GM21717 (cell line): ENCODE measurements around the gene CACNA1G.

ENCODE experiments used
- ATAC-seq: cut with Tn5 transposase; IDR thresholded peaks from one replicate; pipeline ENCODE4 v1.9.1; 2021; ENCODE audit warnings: mild to moderate bottlenecking, moderate library complexity; ENCODE audit not compliant: unreplicated experiment

CACNA1G gene

DNA sequence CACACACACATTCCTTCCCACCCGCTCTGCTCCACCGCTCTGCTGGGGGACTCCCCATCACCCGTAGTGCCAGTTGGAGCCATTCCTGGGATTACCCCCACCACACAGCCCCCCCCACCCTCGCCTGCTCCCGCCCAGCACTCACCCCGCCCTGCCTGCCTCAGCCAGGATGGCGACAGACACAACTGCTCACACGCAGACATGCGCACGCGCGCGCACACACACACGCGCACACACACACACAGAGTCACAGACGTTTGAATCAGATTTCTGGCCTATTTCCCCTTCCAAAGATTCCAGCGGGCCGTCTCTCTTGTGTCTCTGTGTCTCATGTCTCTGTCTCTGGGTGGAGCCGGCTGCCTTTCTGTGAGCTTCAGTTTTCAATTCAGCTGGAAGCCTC, 4.4 kb downstream of the CACNA1G start:
- no peak for ATAC-seq

DNA sequence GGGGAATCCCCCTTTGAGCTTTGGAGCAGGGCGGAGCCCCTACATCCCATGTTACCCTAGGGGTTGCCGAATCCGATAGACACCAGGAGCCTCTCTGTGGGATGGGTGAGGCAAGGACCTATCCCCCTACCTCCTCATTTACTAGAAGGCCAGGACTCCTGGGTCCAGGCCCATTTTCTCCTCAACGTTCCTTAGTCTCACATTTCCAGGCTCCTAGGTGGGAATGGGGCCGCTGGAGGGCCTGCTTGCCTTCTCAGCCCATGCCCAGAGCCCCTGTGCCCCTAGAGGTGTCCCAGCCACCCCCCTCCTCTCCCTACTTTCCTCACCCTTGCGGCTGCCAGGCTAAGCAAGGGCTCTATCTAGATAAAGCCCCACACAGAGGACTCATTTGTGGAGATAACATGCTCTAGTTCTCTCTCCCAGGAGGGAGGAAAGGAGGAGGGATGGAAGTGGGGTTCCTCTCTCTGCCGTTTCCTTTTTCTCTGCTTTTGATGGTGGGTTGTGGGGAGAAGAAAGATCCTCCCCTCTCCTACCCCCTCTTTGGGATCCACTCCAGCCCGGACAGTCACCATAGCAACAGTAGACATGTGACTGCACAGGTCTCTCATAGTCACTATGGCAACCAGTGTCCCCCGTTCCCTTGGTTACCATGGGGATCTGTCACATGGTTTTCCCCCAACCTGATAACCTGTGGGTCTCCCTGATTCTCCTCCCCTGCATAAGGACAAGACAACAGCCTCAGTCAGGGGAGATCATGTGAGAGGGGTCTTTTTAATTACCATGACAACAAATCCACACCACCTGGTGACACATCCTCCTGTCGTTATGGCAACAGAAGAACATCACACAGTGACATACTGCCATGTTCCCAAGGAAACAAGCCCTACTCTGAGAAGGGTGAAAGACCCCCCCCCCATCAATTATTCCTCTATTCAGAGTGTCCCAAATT, 5.2 kb downstream of the CACNA1G start:
- no peak for ATAC-seq

GRCh38 chr17:50566886-50567285, 6.4 kb downstream of the CACNA1G start:
- no peak for ATAC-seq

- ATAC-seq = no peak
These were observed 8.1 kb downstream of the CACNA1G start for GRCh38 chr17:50568659-50569058.

DNA sequence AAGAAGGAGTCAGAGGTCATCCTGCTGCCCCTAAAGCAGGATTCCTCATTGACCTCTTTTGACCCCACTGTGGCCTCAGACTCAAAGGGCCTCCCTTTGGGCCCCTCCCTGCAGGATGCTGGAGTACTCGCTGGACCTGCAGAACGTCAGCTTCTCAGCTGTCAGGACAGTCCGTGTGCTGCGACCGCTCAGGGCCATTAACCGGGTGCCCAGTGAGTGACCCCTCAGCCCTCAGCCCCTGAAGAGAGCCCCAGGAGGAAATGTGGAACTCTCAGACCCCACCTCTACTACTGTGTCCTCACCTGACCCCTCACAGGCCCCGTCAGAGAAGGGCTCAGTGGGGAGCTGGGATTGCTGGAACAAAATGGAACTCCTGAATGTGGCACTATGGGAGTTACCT, 9.1 kb downstream of the CACNA1G start:
- ATAC-seq = no peak

GRCh38 chr17:50570032-50570431, 9.5 kb downstream of the CACNA1G start:
- no peak for ATAC-seq

DNA sequence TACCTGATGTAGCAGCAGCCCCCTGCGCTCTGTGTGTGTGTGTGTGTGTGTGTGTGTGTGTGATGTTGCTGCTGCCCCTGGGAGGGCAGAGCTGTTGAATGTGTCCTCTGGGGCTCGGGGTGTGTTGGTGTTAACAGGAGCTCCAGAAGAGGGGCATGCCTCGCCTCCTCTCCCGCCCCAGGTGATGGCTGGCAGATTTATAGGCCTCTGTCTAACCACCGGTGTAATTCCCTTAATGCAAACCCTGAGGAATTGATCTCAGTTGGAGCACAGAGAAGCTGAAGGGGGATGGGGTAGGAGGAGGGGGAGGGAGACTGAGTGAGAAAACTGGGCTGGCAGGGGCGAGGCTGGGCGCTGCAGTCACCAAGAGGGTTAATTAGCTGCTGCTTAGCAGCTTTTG, 10.0 kb downstream of the CACNA1G start:
- ATAC-seq = no peak

GRCh38 chr17:50571681-50572080, 11.2 kb downstream of the CACNA1G start:
- ATAC-seq = no peak

DNA sequence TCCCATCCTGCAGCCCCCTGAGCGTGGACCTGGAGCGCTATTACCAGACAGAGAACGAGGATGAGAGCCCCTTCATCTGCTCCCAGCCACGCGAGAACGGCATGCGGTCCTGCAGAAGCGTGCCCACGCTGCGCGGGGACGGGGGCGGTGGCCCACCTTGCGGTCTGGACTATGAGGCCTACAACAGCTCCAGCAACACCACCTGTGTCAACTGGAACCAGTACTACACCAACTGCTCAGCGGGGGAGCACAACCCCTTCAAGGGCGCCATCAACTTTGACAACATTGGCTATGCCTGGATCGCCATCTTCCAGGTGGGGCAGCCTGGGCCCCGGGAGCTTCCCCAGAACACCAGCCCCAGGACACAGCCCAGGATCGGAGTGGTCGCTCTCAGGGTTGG, 12.0 kb downstream of the CACNA1G start:
- ATAC-seq = no peak

DNA sequence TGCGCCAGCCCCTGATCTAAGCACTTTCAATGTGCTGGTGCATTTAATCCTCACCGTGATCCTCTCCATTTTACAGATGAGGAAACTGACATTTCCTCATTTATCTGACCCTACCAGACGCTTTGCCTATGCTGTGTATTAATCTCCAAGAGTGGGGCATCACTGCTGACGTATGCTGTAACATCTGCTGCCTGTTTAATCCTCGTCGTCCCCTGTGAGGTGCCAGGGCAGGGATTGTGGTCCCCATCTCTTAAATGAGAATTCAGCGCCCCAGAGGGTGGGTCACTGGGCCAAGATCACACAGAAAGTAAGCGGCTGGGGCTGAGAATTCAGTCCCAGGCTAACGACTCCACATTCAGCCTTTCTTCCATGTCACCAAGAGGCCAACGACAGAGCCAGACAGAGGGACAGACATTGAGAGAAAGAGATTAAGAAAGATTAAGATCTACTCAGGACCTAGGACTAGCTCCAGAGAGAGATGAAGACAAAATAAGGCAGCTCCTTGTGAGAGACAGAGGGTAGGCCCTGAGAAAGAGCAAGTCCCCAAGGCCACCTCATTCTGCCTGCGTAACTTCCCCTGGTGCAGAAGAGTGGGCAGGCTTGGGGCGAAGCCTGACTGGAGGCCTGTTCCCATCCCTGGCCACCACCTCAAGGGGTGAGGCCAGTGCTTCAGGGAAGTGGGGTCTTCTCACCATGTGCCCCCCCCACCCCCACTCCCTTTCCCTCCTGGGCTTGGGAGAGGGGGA, 13.5 kb downstream of the CACNA1G start:
- ATAC-seq = no peak

GRCh38 chr17:50575581-50576210, 15.2 kb downstream of the CACNA1G start:
- ATAC-seq = no peak

DNA sequence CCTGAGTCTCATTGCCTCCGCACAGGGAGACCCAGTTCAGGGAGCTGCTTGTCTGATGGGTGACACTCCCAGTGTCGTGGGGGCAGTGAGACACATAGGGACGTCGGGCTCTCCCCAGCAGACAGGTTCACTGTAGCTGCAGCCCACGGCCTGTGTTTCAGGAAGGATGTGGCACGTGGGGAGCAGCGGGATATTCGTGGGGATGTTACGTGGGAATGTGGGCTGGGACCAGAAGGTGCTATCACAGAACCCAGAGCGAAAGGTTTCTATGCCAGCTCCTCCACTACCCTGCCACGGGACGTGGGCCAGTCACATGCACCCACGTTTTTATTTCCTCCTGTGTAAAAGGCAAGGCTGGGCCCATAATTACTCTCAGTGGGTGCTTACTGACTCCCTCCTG, 16.3 kb downstream of the CACNA1G start:
- ATAC-seq = no peak

DNA sequence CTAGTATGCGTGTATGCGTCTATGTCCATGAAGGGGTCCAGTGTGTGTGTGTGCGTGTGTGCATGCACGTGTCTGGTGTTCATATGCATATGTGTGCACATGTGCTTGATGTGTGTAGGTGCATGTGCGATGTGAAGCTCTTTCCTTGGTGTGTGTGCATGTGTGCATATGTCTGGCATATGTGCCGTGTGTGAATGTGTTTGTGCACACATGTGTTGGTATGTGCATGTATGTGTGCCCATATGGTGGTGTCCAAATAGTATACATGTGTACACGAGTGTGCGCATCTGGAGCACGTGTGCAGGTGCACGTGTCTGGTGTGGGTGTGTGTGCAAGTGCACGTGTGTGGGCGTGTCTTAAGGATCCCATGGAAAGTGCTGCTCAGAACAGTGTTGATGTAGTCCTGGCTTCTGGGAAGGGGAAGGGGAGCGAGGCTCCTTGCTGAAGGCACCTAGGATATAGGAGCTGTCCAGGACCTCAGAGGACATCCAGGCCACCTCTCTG, 17.0 kb downstream of the CACNA1G start:
- ATAC-seq = no peak

- no peak for ATAC-seq
These were observed 17.7 kb downstream of the CACNA1G start for GRCh38 chr17:50578173-50578572.

GRCh38 chr17:50579399-50579798, 18.9 kb downstream of the CACNA1G start:
- no peak for ATAC-seq

DNA sequence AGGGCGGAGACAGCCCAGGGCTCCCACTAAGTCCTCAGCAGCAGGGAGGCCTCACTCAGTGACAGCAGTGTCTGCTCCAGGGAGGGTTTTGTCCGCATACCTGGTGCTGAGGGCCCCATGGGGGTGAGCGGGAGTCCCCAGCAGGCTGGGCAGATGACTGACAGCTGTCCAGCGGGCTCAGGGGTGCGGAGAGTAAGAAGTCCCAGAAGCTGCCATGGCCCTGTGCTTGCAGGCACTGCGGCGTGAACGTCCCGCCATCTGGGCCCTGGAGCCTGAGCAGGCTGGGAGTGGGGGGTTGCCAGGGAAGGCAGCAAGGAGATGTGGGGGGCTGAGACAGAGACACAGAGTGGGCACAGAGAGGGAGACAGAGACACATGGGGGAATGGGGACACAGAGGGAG, 20.1 kb downstream of the CACNA1G start:
- ATAC-seq = no peak

- no peak for ATAC-seq
These were observed 20.8 kb downstream of the CACNA1G start for GRCh38 chr17:50581316-50581715.

DNA sequence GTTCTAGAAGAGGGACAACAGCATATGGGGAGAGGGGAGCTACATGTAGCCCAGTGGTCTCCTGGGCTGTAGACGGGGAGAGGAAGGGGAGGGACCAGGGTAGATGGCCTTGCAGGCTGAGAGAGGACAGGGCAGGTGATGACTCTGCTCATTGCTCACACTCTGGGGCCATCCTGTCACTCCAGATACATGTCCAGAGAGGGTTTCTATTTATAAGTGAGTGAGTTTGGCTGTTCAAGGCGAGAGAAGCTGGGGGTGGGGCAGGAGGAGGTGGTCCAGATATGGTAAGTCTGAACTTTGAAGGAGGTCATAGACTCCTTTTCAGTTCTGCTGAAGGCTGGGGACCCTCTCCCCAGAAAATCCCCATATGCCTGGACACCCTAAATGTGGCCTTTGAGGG, 22.2 kb downstream of the CACNA1G start:
- no peak for ATAC-seq

DNA sequence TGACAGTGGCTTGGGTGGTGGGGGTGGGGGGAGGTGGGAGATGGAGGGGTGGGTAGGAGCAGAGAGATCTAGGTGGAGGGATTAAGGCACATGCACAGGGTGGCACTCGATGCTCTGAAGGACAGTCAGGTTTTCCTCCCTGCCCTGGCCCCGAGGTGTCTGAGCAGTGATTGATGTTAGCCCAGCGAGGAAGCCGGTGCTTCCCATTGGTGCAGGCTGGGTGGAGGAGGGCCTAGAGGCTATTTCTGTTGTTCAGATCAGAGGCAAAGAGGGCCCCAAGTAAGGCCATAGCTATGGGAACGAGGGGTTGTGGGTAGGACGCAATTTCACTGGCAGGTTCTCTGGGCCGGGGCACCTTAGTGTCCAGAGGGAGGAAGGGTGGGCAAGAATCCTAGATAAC, 23.1 kb downstream of the CACNA1G start:
- ATAC-seq = no peak

DNA sequence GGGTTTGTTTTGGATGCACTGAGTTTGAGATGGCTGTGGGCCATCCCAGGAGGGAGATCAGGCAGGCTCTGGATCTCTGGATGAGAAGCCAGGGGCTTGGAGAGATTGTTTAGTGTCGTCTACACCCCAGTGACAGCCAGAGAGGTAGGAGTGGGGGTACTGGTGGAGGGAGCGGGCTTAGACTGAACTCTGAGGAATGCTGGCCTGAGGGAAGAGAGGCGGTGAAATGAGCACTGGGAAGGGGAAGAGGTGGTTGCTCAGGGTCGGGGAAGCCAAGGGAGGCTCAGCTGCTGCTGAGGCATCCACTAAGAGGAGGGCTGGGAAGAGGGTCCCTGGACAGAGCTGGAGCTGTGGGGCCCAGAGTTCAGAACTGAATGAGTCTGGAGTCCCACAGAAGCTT, 23.6 kb downstream of the CACNA1G start:
- ATAC-seq = no peak

DNA sequence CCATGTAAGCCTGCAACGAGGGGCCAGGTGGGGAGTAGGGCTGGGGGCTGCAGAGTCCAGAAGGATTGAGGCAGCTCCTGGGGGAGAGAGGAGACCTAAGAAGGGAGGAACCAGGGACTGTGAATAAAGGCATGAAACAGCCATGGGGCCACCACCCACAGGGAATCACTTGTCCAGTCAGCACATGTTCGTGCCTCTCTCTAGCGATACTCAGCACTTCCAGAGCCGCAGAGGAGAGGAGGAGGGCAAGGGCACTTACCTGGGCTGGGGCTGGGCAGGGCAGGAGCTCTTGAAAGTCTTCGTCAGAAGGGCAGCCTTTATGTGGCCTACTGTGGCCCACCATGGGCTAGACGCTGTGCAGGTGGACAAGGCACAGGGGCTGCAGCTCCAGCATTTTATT, 24.2 kb downstream of the CACNA1G start:
- ATAC-seq = no peak
